GM12801 (cell line): ENCODE results near the gene GABRR3.

Source experiments
- CTCF ChIP-seq: IDR thresholded peaks from one replicate; pipeline ENCODE4 v1.5.1; 2011; ENCODE audit warnings: control low read depth; ENCODE audit not compliant: insufficient read length; ENCODE audit errors: extremely low read depth

The GABRR3 gene

GRCh38 chr3:97940034-97940433 is 95.1 kb downstream of the GABRR3 start:
- no peak for TF ChIP-seq CTCF

GRCh38 chr3:97939401-97939800 is 95.7 kb downstream of the GABRR3 start:
- no peak for TF ChIP-seq CTCF

- no peak for TF ChIP-seq CTCF
Observed at GRCh38 chr3:97938444-97938843, 96.7 kb downstream of the GABRR3 start.

GRCh38 chr3:97937205-97937604 is 97.9 kb downstream of the GABRR3 start:
- TF ChIP-seq CTCF: no peak

GRCh38 chr3:97935842-97936241 is 99.3 kb downstream of the GABRR3 start:
- no peak for TF ChIP-seq CTCF
